ENCODE measurements around the gene LINS1. TPM values are rescaled to one million over a fixed set of nuclear protein-coding genes. Genes with fewer than 3 reads are reported as not detected.
"Not testable (repeated sequence)": the region's sequence is repeated elsewhere in the genome, so short reads cannot be mapped to it uniquely, and the experiment has no call there.

The LINS1 gene
- total RNA-seq, 2 experiments from 2014 or later: 28.7 to 29.4 TPM

DNA sequence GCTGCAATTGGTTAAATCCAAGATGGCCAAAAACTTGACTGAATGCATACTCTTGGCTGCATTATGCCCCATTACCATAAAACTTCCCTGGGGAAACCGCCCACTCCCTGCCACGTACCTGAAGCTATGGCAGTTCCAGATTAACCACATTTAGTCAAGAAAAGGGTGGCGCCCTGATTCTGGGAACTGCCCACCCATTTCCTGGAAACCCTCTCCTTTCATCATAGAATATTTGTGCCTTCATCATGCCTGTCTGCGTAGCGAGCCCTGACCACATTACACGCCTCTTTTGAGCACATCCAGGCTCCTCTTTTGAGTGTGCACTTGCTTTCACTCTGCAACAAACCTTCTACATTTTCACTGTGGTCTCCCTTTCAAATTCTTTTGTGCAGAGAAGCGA, 5.2 kb downstream of the LINS1 start:
- intact Hi-C loops (cut with micrococcal nuclease): loop anchor here (5.0 kb wide), 1 partner anchor 254 kb away; the partner anchor contains the start of gene ADAMTS17
- Mint-ChIP-seq H3K36me3 (ENCODE audit: low read depth) (peaks cover 50% of the 10 kb centered on the region), H3K4me1 (ENCODE audit: low read depth) (peaks cover 71% of the 10 kb centered on the region), H3K9me3 (peaks cover 2% of the 10 kb centered on the region), H3K27me3 (no peaks in the 10 kb centered on the region), H3K27ac (peak overlapping the region; percentile 98), H3K4me3 (peak overlapping the region; percentile 72)
- ChIA-PET CTCF (interaction anchor here (0.8 to 3.1 kb wide), 3 partner anchors 20 to 247 kb away, joined by 3 to 24 read pairs (median 4); no protein-coding TSS in a partner anchor), POLR2A (interaction anchor here (1.5 kb wide), 1 partner anchor 11 kb away, joined by 12 read pairs; no protein-coding TSS in a partner anchor)
- DNase-seq (peak; percentile 99), ATAC-seq (peak; percentile 84)
- TF ChIP-seq, protein P1, sequence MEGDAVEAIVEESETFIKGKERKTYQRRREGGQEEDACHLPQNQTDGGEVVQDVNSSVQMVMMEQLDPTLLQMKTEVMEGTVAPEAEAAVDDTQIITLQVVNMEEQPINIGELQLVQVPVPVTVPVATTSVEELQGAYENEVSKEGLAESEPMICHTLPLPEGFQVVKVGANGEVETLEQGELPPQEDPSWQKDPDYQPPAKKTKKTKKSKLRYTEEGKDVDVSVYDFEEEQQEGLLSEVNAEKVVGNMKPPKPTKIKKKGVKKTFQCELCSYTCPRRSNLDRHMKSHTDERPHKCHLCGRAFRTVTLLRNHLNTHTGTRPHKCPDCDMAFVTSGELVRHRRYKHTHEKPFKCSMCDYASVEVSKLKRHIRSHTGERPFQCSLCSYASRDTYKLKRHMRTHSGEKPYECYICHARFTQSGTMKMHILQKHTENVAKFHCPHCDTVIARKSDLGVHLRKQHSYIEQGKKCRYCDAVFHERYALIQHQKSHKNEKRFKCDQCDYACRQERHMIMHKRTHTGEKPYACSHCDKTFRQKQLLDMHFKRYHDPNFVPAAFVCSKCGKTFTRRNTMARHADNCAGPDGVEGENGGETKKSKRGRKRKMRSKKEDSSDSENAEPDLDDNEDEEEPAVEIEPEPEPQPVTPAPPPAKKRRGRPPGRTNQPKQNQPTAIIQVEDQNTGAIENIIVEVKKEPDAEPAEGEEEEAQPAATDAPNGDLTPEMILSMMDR (IDR thresholded peaks at IDR 0.05): no peak

DNA sequence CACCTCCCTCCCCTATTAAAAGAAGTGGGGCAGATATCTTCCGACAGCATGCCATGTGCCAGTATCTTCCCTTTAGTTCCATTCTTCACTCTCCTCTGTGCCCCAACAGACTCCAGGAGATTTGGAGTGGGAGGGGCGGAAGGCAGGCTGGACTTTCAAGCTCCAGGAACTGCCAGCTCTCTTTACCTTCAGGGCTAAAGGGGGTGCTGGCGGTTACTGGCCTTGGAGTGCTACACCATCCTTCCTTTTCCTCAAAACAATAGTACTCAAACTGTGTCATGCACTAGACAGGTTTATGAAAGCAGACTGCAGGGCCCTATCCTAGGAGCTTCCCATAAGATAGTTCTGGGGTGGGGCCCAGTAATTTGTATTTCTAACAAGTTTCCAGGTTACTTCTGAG, 6.0 kb downstream of the LINS1 start:
- peaks cover 5% of the 10 kb centered on the region for H3K9me3 Mint-ChIP-seq
- POLR2A ChIA-PET: interaction anchor here (1.0 to 1.5 kb wide), 2 partner anchors 10 to 246 kb away, joined by 3 to 12 read pairs; no protein-coding TSS in a partner anchor
- peak overlapping the region; percentile 98 for H3K27ac Mint-ChIP-seq
- CTCF ChIA-PET: interaction anchor here (0.7 to 1.8 kb wide), 3 partner anchors 23 to 254 kb away, joined by 3 to 8 read pairs (median 4); no protein-coding TSS in a partner anchor
- no peaks in the 10 kb centered on the region for H3K27me3 Mint-ChIP-seq
- DNase-seq (peak; percentile 20), ATAC-seq (no peak)
- peak overlapping the region; percentile 72 for H3K4me3 Mint-ChIP-seq
- intact Hi-C loops (cut with micrococcal nuclease): loop anchor here (5.0 kb wide), 1 partner anchor 254 kb away; the partner anchor contains the start of gene ADAMTS17
- H3K36me3 Mint-ChIP-seq (ENCODE audit: low read depth): peaks cover 58% of the 10 kb centered on the region
- H3K4me1 Mint-ChIP-seq (ENCODE audit: low read depth): peaks cover 80% of the 10 kb centered on the region
- TF ChIP-seq, protein P1 (IDR thresholded peaks at IDR 0.05): no peak

DNA sequence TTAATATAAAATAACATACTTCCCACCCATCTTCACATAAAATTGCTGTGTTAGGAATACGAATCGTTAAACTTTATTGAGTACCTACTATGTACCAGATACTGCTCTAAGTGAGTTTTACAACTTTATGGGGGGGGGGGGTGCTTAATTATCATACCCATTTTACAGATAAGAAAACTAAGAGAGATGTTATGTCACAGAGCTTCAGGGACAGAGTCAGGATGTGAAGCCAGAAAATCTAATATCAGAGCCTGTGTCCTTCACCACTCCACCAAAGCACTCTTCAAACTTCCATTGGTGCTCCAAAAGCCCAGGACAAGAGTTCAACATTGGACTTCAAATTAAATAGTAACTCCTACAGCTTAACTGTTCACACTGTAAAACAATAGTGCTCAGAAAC, 8.6 kb downstream of the LINS1 start:
- CTCF ChIA-PET: interaction anchor here (1.0 to 1.3 kb wide), 2 partner anchors 21 to 243 kb away, joined by 4 to 5 read pairs; no protein-coding TSS in a partner anchor
- peak overlapping the region; percentile 81 for H3K27ac Mint-ChIP-seq
- H3K4me1 Mint-ChIP-seq (ENCODE audit: low read depth): peaks cover 71% of the 10 kb centered on the region
- peaks cover 20% of the 10 kb centered on the region for H3K9me3 Mint-ChIP-seq
- POLR2A ChIA-PET: no interaction called here
- no peak for DNase-seq
- ATAC-seq: no peak
- intact Hi-C loops (cut with micrococcal nuclease): no loop called here
- H3K36me3 Mint-ChIP-seq (ENCODE audit: low read depth): peaks cover 70% of the 10 kb centered on the region
- TF ChIP-seq, protein P1 (IDR thresholded peaks at IDR 0.05): no peak
- H3K4me3 Mint-ChIP-seq: no peak overlapping the region
- H3K27me3 Mint-ChIP-seq: no peaks in the 10 kb centered on the region

DNA sequence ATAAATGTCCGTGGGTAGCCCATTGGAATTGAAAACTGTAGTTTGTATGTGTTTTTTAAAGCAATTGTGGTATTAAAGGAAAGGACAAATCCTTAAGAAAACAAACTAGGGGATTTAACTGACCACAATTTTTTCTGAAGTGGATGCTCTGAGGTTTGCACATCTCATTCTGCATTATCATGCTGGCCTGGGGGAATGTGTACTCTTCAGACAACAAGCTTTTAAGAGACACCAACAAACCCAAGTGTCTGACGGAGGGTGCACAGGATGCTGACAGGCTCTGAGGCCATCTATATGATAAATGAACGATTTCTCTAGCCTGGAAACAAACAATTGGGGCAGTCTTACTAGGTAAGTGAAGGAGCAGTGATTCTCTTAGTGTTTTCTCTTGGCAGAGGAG, 9.1 kb downstream of the LINS1 start:
- H3K4me1 Mint-ChIP-seq (ENCODE audit: low read depth): peaks cover 68% of the 10 kb centered on the region
- peak overlapping the region; percentile 94 for H3K27ac Mint-ChIP-seq
- H3K4me3 Mint-ChIP-seq: no peak overlapping the region
- intact Hi-C loops (cut with micrococcal nuclease): no loop called here
- peaks cover 20% of the 10 kb centered on the region for H3K9me3 Mint-ChIP-seq
- TF ChIP-seq, protein P1 (IDR thresholded peaks at IDR 0.05): no peak
- peak; percentile 40 for DNase-seq
- ATAC-seq: no peak
- ChIA-PET POLR2A (no interaction called here), CTCF (interaction anchor here (1.0 to 1.3 kb wide), 2 partner anchors 20 to 243 kb away, joined by 4 to 5 read pairs; no protein-coding TSS in a partner anchor)
- no peaks in the 10 kb centered on the region for H3K27me3 Mint-ChIP-seq
- H3K36me3 Mint-ChIP-seq (ENCODE audit: low read depth): peaks cover 73% of the 10 kb centered on the region

DNA sequence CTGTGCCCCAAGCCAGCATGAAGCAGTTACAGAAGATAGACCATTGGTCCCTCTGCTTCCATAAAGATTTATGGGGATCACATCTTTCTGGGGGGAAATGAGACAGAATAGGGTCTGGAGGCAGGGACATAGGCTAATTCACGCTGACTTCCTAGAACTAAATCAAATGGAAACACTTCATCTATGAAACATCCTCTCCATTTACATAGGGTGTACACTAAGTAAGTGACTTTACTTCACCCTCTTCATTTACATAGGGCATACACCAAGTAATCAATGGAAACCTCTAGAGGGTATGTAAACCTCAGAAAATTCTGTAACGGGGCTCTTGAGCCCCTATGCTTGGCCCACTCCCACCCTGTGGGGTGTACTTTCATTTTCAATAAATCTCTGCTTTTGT, 10.1 kb downstream of the LINS1 start:
- no peak for ATAC-seq
- no peaks in the 10 kb centered on the region for H3K27me3 Mint-ChIP-seq
- H3K4me1 Mint-ChIP-seq (ENCODE audit: low read depth): peaks cover 65% of the 10 kb centered on the region

DNA sequence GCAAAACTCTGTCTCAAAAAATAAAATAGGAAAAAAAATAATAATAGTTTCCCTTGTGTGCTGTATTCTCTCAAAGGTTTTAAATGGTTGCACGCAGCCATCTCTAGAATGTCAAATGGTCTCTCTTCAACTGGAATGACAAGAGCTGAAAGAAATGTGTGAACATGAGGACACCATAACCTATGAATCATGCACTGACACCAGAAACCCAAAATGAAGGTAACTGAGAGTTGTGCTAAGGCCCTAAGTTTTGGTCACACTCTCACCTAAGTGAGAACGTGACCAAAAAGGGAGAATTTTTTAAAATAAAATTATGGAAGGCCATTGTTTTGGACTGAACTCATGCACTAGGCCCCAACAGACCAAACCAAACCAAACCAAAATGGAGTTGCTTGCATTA, 10.8 kb downstream of the LINS1 start:
- ATAC-seq: peak; percentile 38
- H3K27me3 Mint-ChIP-seq; DNase-seq; intact Hi-C loops (cut with micrococcal nuclease); H3K4me3 Mint-ChIP-seq: not testable (repeated sequence)
- H3K27ac Mint-ChIP-seq: peak overlapping the region; percentile 94
- peaks cover 77% of the 10 kb centered on the region for H3K36me3 Mint-ChIP-seq (ENCODE audit: low read depth)
- ChIA-PET POLR2A (interaction anchor here (2.5 kb wide), 1 partner anchor 11 kb away, joined by 13 read pairs; the partner anchor contains the start of genes ASB7 and LINS1), CTCF (interaction anchor here (3.2 kb wide), 1 partner anchor 241 kb away, joined by 16 read pairs; no protein-coding TSS in a partner anchor)
- H3K9me3 Mint-ChIP-seq: peaks cover 22% of the 10 kb centered on the region
- H3K4me1 Mint-ChIP-seq (ENCODE audit: low read depth): peaks cover 61% of the 10 kb centered on the region

More for the DNA sequence above, 10.1 kb downstream of the LINS1 start:
- TF ChIP-seq, protein P1 (IDR thresholded peaks at IDR 0.05): no peak
- intact Hi-C loops (cut with micrococcal nuclease): no loop called here
- DNase-seq: no peak
- H3K27ac Mint-ChIP-seq: peak overlapping the region; percentile 94
- POLR2A ChIA-PET: interaction anchor here (2.5 kb wide), 1 partner anchor 10 kb away, joined by 13 read pairs; the partner anchor contains the start of genes ASB7 and LINS1
- H3K36me3 Mint-ChIP-seq (ENCODE audit: low read depth): peaks cover 74% of the 10 kb centered on the region
- no peak overlapping the region for H3K4me3 Mint-ChIP-seq
- peaks cover 22% of the 10 kb centered on the region for H3K9me3 Mint-ChIP-seq
- CTCF ChIA-PET: no interaction called here
